Naive thymus-derived CD4-positive, alpha-beta T cell (primary cell): ENCODE data around the gene CRTC1. TPM values are rescaled to one million over a fixed set of nuclear protein-coding genes. Genes with fewer than 3 reads are reported as not detected.

Source experiments
- ATAC-seq: fragments of 150-1000 bp; cut with Tn5 transposase; 2 replicates; pipeline ENCODE4 v1.10.0; 2021; ENCODE audit warnings: mild to moderate bottlenecking, moderate library complexity
- CTCF ChIA-PET: fragments of 350-600 bp; sonication (Branson Sonifier 250); formaldehyde crosslinking; loops from one replicate; lab custom pipeline; 2021; ENCODE audit warnings: antibody characterized with exemption; lab: Charles Lee
- POLR2A ChIA-PET: fragments of 350-600 bp; sonication (Branson Sonifier 250); formaldehyde crosslinking; loops from one replicate; lab custom pipeline; 2021; ENCODE audit warnings: antibody characterized with exemption, inconsistent platforms; lab: Charles Lee
- DNase-seq, 9 donors: peaks; one replicate each; pipeline versions ENCODE4 v3.0.0 to v3.0.0-alpha.2; 2020 to 2022; ENCODE audit warnings: mixed read lengths in 1 of 9
- H3K27ac ChIP-seq: one replicate; pipeline ENCODE4 v1.7.0; 2013; ENCODE audit warnings: mild to moderate bottlenecking, low read depth, low read length, moderate library complexity
- H3K27me3 ChIP-seq, 2 donors: one replicate each; pipeline ENCODE4 v1.7.0; 2013; ENCODE audit warnings: low read length in 2 of 2, mild to moderate bottlenecking in 2 of 2, moderate library complexity in 2 of 2; ENCODE audit not compliant: control insufficient read depth in 2 of 2, insufficient read depth in 2 of 2
- H3K36me3 ChIP-seq, 3 experiments: 1 replicate in 2 of 3; 2 replicates in 1 of 3; pipeline ENCODE4 v1.7.0; 2013; ENCODE audit warnings: low read length in 3 of 3, mild to moderate bottlenecking in 3 of 3, moderate library complexity in 1 of 3; ENCODE audit not compliant: insufficient read depth in 3 of 3, control insufficient read depth in 2 of 3
- H3K4me1 ChIP-seq, 2 donors: one replicate each; pipeline ENCODE4 v1.7.0; 2013; ENCODE audit warnings: low read length in 2 of 2, mild to moderate bottlenecking in 2 of 2, moderate library complexity in 1 of 2; ENCODE audit not compliant: control insufficient read depth in 2 of 2, insufficient read depth in 2 of 2
- H3K4me3 ChIP-seq: 2 replicates; pipeline ENCODE4 v1.7.0; 2013; ENCODE audit warnings: mild to moderate bottlenecking, low read length
- H3K9me3 ChIP-seq, 3 experiments: 1 replicate in 2 of 3; 2 replicates in 1 of 3; pipeline ENCODE4 v1.7.0; 2013; ENCODE audit warnings: low read length in 3 of 3; ENCODE audit not compliant: control insufficient read depth in 2 of 3
- H3K27ac Mint-ChIP-seq, 9 donors: one replicate each; pipeline ENCODE4 v1.8.0; 2020 to 2022; ENCODE audit warnings: mixed read lengths in 9 of 9, mild to moderate bottlenecking in 8 of 9, moderate library complexity in 5 of 9, inconsistent platforms in 2 of 9
- H3K27me3 Mint-ChIP-seq, 5 donors: one replicate each; pipeline ENCODE4 v1.8.0; 2021 to 2022; ENCODE audit warnings: mixed read lengths in 5 of 5, mild to moderate bottlenecking in 1 of 5
- H3K36me3 Mint-ChIP-seq, 5 donors: one replicate each; pipeline ENCODE4 v1.8.0; 2020 to 2022; ENCODE audit warnings: mixed read lengths in 5 of 5, mild to moderate bottlenecking in 3 of 5, inconsistent platforms in 1 of 5
- H3K4me1 Mint-ChIP-seq, 7 donors: one replicate each; pipeline ENCODE4 v1.8.0; 2020 to 2022; ENCODE audit warnings: mixed read lengths in 7 of 7, mild to moderate bottlenecking in 3 of 7, inconsistent platforms in 1 of 7
- H3K4me3 Mint-ChIP-seq, 10 donors: one replicate each; pipeline ENCODE4 v1.8.0; 2020 to 2022; ENCODE audit warnings: mild to moderate bottlenecking in 10 of 10, mixed read lengths in 10 of 10, moderate library complexity in 6 of 10, inconsistent platforms in 2 of 10
- H3K9me3 Mint-ChIP-seq, 11 donors: one replicate each; pipeline ENCODE4 v1.8.0; 2020 to 2022; ENCODE audit warnings: mixed read lengths in 11 of 11, mild to moderate bottlenecking in 4 of 11, inconsistent platforms in 1 of 11, moderate library complexity in 1 of 11
- intact Hi-C, 2 donors: fragments of 100-400 bp; cut with micrococcal nuclease; formaldehyde crosslinking; loops; one replicate each; pipeline ENCODE4 v1.15.1; 2023
- polyA plus RNA-seq, 2 donors: library from polyadenylated mRNA; unstranded; fragments of 300-500 nt; fragmentation: Illumina TruSeq; gene quantifications; one replicate each; pipeline ENCODE4 v1.2.3, GENCODE V29; 2021
- total RNA-seq, 6 experiments: library from RNA in 5 of 6; stranded (reverse) in 5 of 6; gene quantifications; 1 replicate in 5 of 6; 2 replicates in 1 of 6; pipeline ENCODE4 v1.2.3 and lab custom pipeline; 2021 to 2026

The CRTC1 gene
- total and polyA plus RNA-seq, 7 experiments from 2014 or later: 0.97 to 23.4 (median 20.5) TPM

GRCh38 chr19:18798384-18799352 lies 115.2 kb downstream of the CRTC1 start:
- Mint-ChIP-seq H3K36me3 (no peaks in the 10 kb centered on the region), H3K4me3 (no peak overlapping the region), H3K9me3 (peaks cover 0 to 1% (median 0%) of the 10 kb centered on the region in 11 donors), H3K27ac (no peak overlapping the region), H3K4me1 (peaks cover 0 to 5% (median 0%) of the 10 kb centered on the region in 7 donors), H3K27me3 (peaks cover 19 to 35% (median 28%) of the 10 kb centered on the region in 5 donors)
- ChIA-PET POLR2A (no interaction called here), CTCF (no interaction called here)
- H3K36me3 ChIP-seq: no peaks in the 10 kb centered on the region
- no peaks in the 10 kb centered on the region for H3K4me1 ChIP-seq
- H3K4me3 ChIP-seq: no peak overlapping the region
- peaks cover 0 to 3% of the 10 kb centered on the region in 2 donors for H3K27me3 ChIP-seq
- no peak overlapping the region for H3K27ac ChIP-seq
- DNase-seq (no peak), ATAC-seq (no peak)
- no peaks in the 10 kb centered on the region for H3K9me3 ChIP-seq
- intact Hi-C loops: no loop called here

GRCh38 chr19:18799389-18799970 lies 116.0 kb downstream of the CRTC1 start:
- ATAC-seq: no peak
- H3K36me3 ChIP-seq: no peaks in the 10 kb centered on the region
- peaks cover 14 to 33% (median 23%) of the 10 kb centered on the region in 5 donors for H3K27me3 Mint-ChIP-seq
- no peak overlapping the region for H3K4me3 ChIP-seq
- peaks cover 0 to 3% of the 10 kb centered on the region in 2 donors for H3K27me3 ChIP-seq
- peaks cover 0 to 1% (median 0%) of the 10 kb centered on the region in 7 donors for H3K4me1 Mint-ChIP-seq
- POLR2A ChIA-PET: no interaction called here
- no peak overlapping the region for H3K4me3 Mint-ChIP-seq
- H3K36me3 Mint-ChIP-seq: no peaks in the 10 kb centered on the region
- H3K27ac Mint-ChIP-seq: no peak overlapping the region
- no peaks in the 10 kb centered on the region for H3K9me3 ChIP-seq
- CTCF ChIA-PET: no interaction called here
- peaks cover 0 to 1% (median 0%) of the 10 kb centered on the region in 11 donors for H3K9me3 Mint-ChIP-seq
- H3K4me1 ChIP-seq: no peaks in the 10 kb centered on the region
- intact Hi-C loops: no loop called here
- H3K27ac ChIP-seq: no peak overlapping the region
- no peak for DNase-seq

GRCh38 chr19:18800079-18800478 lies 116.6 kb downstream of the CRTC1 start:
- intact Hi-C loops: no loop called here
- Mint-ChIP-seq H3K27ac (no peak overlapping the region), H3K36me3 (no peaks in the 10 kb centered on the region), H3K4me1 (peaks cover 0 to 1% (median 0%) of the 10 kb centered on the region in 7 donors), H3K4me3 (no peak overlapping the region), H3K27me3 (peaks cover 11 to 27% (median 19%) of the 10 kb centered on the region in 5 donors), H3K9me3 (peaks cover 0 to 1% (median 0%) of the 10 kb centered on the region in 11 donors)
- H3K27me3 ChIP-seq: peaks cover 0 to 3% of the 10 kb centered on the region in 2 donors
- H3K36me3 ChIP-seq: no peaks in the 10 kb centered on the region
- DNase-seq: no peak
- H3K27ac ChIP-seq: no peak overlapping the region
- no peak for ATAC-seq
- no peak overlapping the region for H3K4me3 ChIP-seq
- no peaks in the 10 kb centered on the region for H3K4me1 ChIP-seq
- CTCF ChIA-PET: no interaction called here
- no peaks in the 10 kb centered on the region for H3K9me3 ChIP-seq
- POLR2A ChIA-PET: no interaction called here

DNA sequence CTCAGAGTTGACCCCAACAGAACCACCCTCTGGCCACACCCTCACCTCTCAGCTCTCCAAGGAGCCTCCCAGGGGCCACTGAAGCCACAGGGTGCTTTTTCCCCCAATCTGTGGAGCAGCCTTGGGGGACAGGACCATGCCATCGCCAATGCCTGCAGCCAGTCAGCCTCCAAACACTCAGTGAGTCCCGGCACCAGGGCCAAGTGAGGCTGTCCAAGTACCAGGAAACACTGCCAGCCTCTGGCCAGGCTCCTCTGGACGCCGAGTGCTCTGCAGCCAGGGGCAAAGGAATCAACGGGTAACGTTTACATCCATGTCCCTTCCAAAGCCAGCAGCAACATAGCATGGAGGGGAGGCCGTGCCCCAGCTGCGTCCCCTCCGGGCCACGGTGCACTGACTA lies 117.2 kb downstream of the CRTC1 start:
- ATAC-seq: no peak
- CTCF ChIA-PET: no interaction called here
- no peak overlapping the region for H3K27ac Mint-ChIP-seq

GRCh38 chr19:18802354-18802753 lies 118.9 kb downstream of the CRTC1 start:
- ATAC-seq (no peak), DNase-seq (no peak)
- ChIA-PET POLR2A (no interaction called here), CTCF (no interaction called here)
- Histone ChIP-seq H3K9me3 (no peaks in the 10 kb centered on the region), H3K36me3 (no peaks in the 10 kb centered on the region), H3K27me3 (peaks cover 0 to 3% of the 10 kb centered on the region in 2 donors), H3K4me3 (no peak overlapping the region), H3K4me1 (no peaks in the 10 kb centered on the region), H3K27ac (no peak overlapping the region)
- Mint-ChIP-seq H3K27me3 (peaks cover 3 to 15% (median 11%) of the 10 kb centered on the region in 5 donors), H3K4me3 (no peak overlapping the region), H3K36me3 (no peaks in the 10 kb centered on the region), H3K4me1 (no peaks in the 10 kb centered on the region), H3K27ac (no peak overlapping the region), H3K9me3 (peaks cover 0 to 1% (median 0%) of the 10 kb centered on the region in 11 donors)
- intact Hi-C loops: no loop called here

More for the DNA sequence above, 117.2 kb downstream of the CRTC1 start:
- Histone ChIP-seq H3K27me3 (peaks cover 0 to 3% of the 10 kb centered on the region in 2 donors), H3K9me3 (no peaks in the 10 kb centered on the region), H3K4me1 (no peaks in the 10 kb centered on the region), H3K4me3 (no peak overlapping the region), H3K36me3 (no peaks in the 10 kb centered on the region), H3K27ac (no peak overlapping the region)
- Mint-ChIP-seq H3K27me3 (peaks cover 11 to 23% (median 19%) of the 10 kb centered on the region in 5 donors), H3K9me3 (peaks cover 0 to 1% (median 0%) of the 10 kb centered on the region in 11 donors), H3K4me3 (no peak overlapping the region), H3K36me3 (no peaks in the 10 kb centered on the region), H3K4me1 (peaks cover 0 to 1% (median 0%) of the 10 kb centered on the region in 7 donors)
- intact Hi-C loops: no loop called here
- no peak for DNase-seq
- POLR2A ChIA-PET: no interaction called here

GRCh38 chr19:18803550-18804138 lies 120.2 kb downstream of the CRTC1 start:
- Mint-ChIP-seq H3K27ac (no peak overlapping the region), H3K36me3 (no peaks in the 10 kb centered on the region), H3K4me1 (no peaks in the 10 kb centered on the region), H3K27me3 (peaks cover 0 to 11% (median 5%) of the 10 kb centered on the region in 5 donors), H3K9me3 (peaks cover 0 to 1% (median 0%) of the 10 kb centered on the region in 11 donors), H3K4me3 (peak overlapping the region in 1 of 10 donors; percentile 40)
- H3K27me3 ChIP-seq: peaks cover 0 to 3% of the 10 kb centered on the region in 2 donors
- no peaks in the 10 kb centered on the region for H3K36me3 ChIP-seq
- H3K9me3 ChIP-seq: no peaks in the 10 kb centered on the region
- H3K4me1 ChIP-seq: no peaks in the 10 kb centered on the region
- intact Hi-C loops: no loop called here
- CTCF ChIA-PET: no interaction called here
- DNase-seq: no peak
- H3K4me3 ChIP-seq: no peak overlapping the region
- POLR2A ChIA-PET: interaction anchor here (0.5 kb wide), 1 partner anchor 222 kb away, joined by 4 read pairs; no protein-coding TSS in a partner anchor
- no peak for ATAC-seq
- no peak overlapping the region for H3K27ac ChIP-seq
